Stomach (tissue), 9 donors: ENCODE results near the gene EREG. TPM values are rescaled to one million over a fixed set of nuclear protein-coding genes. Genes with fewer than 3 reads are reported as not detected.

Source experiments
- DNase-seq, 2 donors: peaks; one replicate each; pipeline versions ENCODE4 v3.0.0 to v3.0.0-alpha.2; 2013 to 2019
- H3K27ac ChIP-seq, 5 donors: fragments of 200-600 bp in 4 of 5; sonication (generic) in 4 of 5; one replicate each; pipeline ENCODE4 v1.5.1; 2013 to 2019; ENCODE audit warnings: mild to moderate bottlenecking in 1 of 5, moderate library complexity in 1 of 5
- H3K27me3 ChIP-seq, 3 donors: fragments of 200-600 bp; sonication (generic); one replicate each; pipeline ENCODE4 v1.5.1; 2017 to 2019; ENCODE audit warnings: mixed run types in 1 of 3
- H3K36me3 ChIP-seq, 4 donors: fragments of 200-600 bp; sonication (generic); 1 replicate in 3 of 4; 2 replicates in 1 of 4; pipeline ENCODE4 v1.5.1; 2016 to 2019
- H3K4me1 ChIP-seq, 4 donors: fragments of 200-600 bp; sonication (generic); one replicate each; pipeline ENCODE4 v1.5.1; 2016 to 2019
- H3K4me3 ChIP-seq, 4 donors: fragments of 200-600 bp; sonication (generic) in 3 of 4; one replicate each; pipeline ENCODE4 v1.5.1; 2016 to 2019; ENCODE audit warnings: mild to moderate bottlenecking in 1 of 4
- H3K9me3 ChIP-seq, 4 donors: fragments of 200-600 bp; sonication (generic); one replicate each; pipeline ENCODE4 v1.5.1; 2016 to 2019
- CTCF ChIP-seq, 7 experiments: fragments of 450-650 bp in 4 of 7; fragments of 200-600 bp in 3 of 7; sonication (generic) in 3 of 7; IDR thresholded peaks; one replicate each; pipeline ENCODE4 v1.5.1; 2016 to 2019; ENCODE audit warnings: antibody characterized with exemption in 7 of 7, control low read depth in 2 of 7, mild to moderate bottlenecking in 1 of 7
- EP300 ChIP-seq: sonication (generic); formaldehyde crosslinking; IDR thresholded peaks from one replicate; pipeline ENCODE4 v1.6.1; 2017; ENCODE audit warnings: antibody characterized with exemption
- POLR2A ChIP-seq, 4 donors: fragments of 450-650 bp; IDR thresholded peaks; one replicate each; pipeline ENCODE4 v1.6.1; 2016; ENCODE audit warnings: antibody characterized with exemption in 4 of 4, control low read depth in 2 of 4, mild to moderate bottlenecking in 1 of 4, moderate library complexity in 1 of 4
- POLR2AphosphoS5 ChIP-seq, 3 donors: sonication (generic); formaldehyde crosslinking; IDR thresholded peaks; one replicate each; pipeline ENCODE4 v1.6.1; 2016; ENCODE audit warnings: antibody characterized with exemption in 3 of 3
- WGBS, 5 donors: extraction: QIAGEN DNeasy Blood & Tissue Kit in 3 of 5; methylation state at CpG; one replicate each; pipeline versions ENCODE4 v1.1.5 to v1.1.7; 2013 to 2018; 5-methylcytosine and 5-hydroxymethylcytosine counted together
- intact Hi-C: fragments of 100-400 bp; cut with DNase I; formaldehyde crosslinking; loops from one replicate; pipeline ENCODE4 v1.15.1; 2023; ENCODE audit warnings: low total_unique reads
- polyA plus RNA-seq, 3 donors: library from polyadenylated mRNA; stranded (reverse); fragments of 200-250 nt; gene quantifications; one replicate each; pipeline ENCODE4 v1.2.3, GENCODE V29; 2013
- total RNA-seq, 5 donors: library from RNA; depleted of rRNA; stranded (reverse); fragments of >200 nt; gene quantifications; one replicate each; pipeline versions ENCODE4 v1.1.0 to v1.2.3, GENCODE V29; 2014 to 2016
- donor health status: healthy with polysubstance abuse.
- donor health status: Bipolar disorder and iron deficiency.
- donor health status: healthy.

EREG gene
- total and polyA plus RNA-seq, 8 donors = 0.62 to 1.8 (median 0.73) TPM; not detected in 5

- Histone ChIP-seq H3K27ac (no peak overlapping the region), H3K4me3 (no peak overlapping the region), H3K27me3 (no peaks in the 10 kb centered on the region), H3K36me3 (no peaks in the 10 kb centered on the region), H3K4me1 (no peaks in the 10 kb centered on the region), H3K9me3 (no peaks in the 10 kb centered on the region)
- TF ChIP-seq POLR2A (IDR thresholded peaks at IDR 0.05) = no peak
- intact Hi-C loops = no loop called here
- no peak for DNase-seq
These were observed 33.0 kb upstream of the EREG start for GRCh38 chr4:74331944-74332343.

DNA sequence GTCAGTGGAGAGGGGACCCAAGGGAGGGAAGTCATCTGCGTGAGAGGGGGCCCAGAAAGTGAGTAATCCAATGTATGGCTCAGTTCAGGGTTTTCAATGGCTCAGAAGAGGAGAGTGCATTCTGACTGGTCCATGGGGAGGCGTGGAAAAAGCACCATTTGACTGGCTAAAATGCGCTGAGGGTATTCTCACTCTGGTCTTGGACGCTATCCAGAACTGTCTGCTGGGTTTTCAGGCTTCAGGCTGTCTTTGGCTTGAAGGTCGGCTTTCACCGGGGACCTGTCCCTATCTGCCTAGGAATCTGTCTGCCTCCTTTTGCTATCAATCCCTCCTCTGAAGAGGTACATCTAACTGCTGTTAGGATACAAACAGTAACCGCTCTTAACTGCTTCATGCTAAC lies 30.3 kb upstream of the EREG start:
- H3K27ac ChIP-seq = no peak overlapping the region
- H3K4me3 ChIP-seq = no peak overlapping the region
- H3K9me3 ChIP-seq = no peaks in the 10 kb centered on the region
- no peaks in the 10 kb centered on the region for H3K36me3 ChIP-seq
- no peaks in the 10 kb centered on the region for H3K27me3 ChIP-seq
- no peaks in the 10 kb centered on the region for H3K4me1 ChIP-seq
- WGBS, 5 donors = 80 to 93% (median 91%) methylated on average over 7 of the region's 7 CpGs
- no peak for DNase-seq
- intact Hi-C loops = no loop called here
- TF ChIP-seq POLR2AphosphoS5 (IDR thresholded peaks at IDR 0.05) (no peak), CTCF (IDR thresholded peaks at IDR 0.05) (no peak), POLR2A (IDR thresholded peaks at IDR 0.05) (no peak)

GRCh38 chr4:74335341-74336021 lies 29.5 kb upstream of the EREG start:
- TF ChIP-seq POLR2AphosphoS5 (IDR thresholded peaks at IDR 0.05) = no peak
- no peak for TF ChIP-seq EP300
- no peak for TF ChIP-seq POLR2A (IDR thresholded peaks at IDR 0.05)
- TF ChIP-seq CTCF (IDR thresholded peaks at IDR 0.05) = no peak
- no peaks in the 10 kb centered on the region for H3K36me3 ChIP-seq
- H3K27me3 ChIP-seq = no peaks in the 10 kb centered on the region
- no peak for DNase-seq
- intact Hi-C loops = no loop called here
- H3K4me3 ChIP-seq = no peak overlapping the region
- H3K9me3 ChIP-seq = peaks cover 0 to 4% (median 0%) of the 10 kb centered on the region in 4 donors
- no peak overlapping the region for H3K27ac ChIP-seq
- 65 to 81% (median 72%) methylated on average over 5 of the region's 5 CpGs for WGBS, 5 donors
- H3K4me1 ChIP-seq = no peaks in the 10 kb centered on the region

GRCh38 chr4:74338792-74339333 lies 26.1 kb upstream of the EREG start:
- intact Hi-C loops = no loop called here
- H3K4me3 ChIP-seq = no peak overlapping the region

More at GRCh38 chr4:74338792-74339333, 26.1 kb upstream of the EREG start:
- Histone ChIP-seq H3K27me3 (no peaks in the 10 kb centered on the region), H3K4me1 (no peaks in the 10 kb centered on the region), H3K36me3 (no peaks in the 10 kb centered on the region), H3K27ac (no peak overlapping the region), H3K9me3 (peaks cover 5 to 13% (median 6%) of the 10 kb centered on the region in 4 donors)
- no peak for DNase-seq
- no peak for TF ChIP-seq EP300
- TF ChIP-seq POLR2AphosphoS5 (IDR thresholded peaks at IDR 0.05) = no peak
- no peak for TF ChIP-seq POLR2A (IDR thresholded peaks at IDR 0.05)
- TF ChIP-seq CTCF (IDR thresholded peaks at IDR 0.05) = no peak
- 63 to 83% (median 76%) methylated on average over 4 of the region's 4 CpGs for WGBS, 5 donors
